ENCODE data around the gene LRRC9.
"Not testable (repeated sequence)": the region's sequence is repeated elsewhere in the genome, so short reads cannot be mapped to it uniquely, and the experiment has no call there.

The LRRC9 gene

GRCh38 chr14:59919570-59920377, at the start of gene LRRC9:
TSS of gene LRRC9 (plus strand) at chr14:59920144.
- DNase-seq, result peak; percentile 72

GRCh38 chr14:59870277-59871165, 49.4 kb upstream of the LRRC9 start, which contains the start of gene RTN1:
TSS of gene RTN1 (minus strand) at chr14:59870776. CDS start at chr14:59870630, 146 bp downstream.
- DNase-seq, result peak; percentile 68

- DNase-seq, result no peak
Observed at GRCh38 chr14:59871166-59871495, 48.8 kb upstream of the LRRC9 start.

- DNase-seq, result no peak
Observed at GRCh38 chr14:59882957-59883356, 37.0 kb upstream of the LRRC9 start.

GRCh38 chr14:59890676-59891075, 29.3 kb upstream of the LRRC9 start:
- DNase-seq, result no peak

GRCh38 chr14:59895721-59896120, 24.2 kb upstream of the LRRC9 start:
- DNase-seq, result no peak

GRCh38 chr14:59897757-59898383, 22.1 kb upstream of the LRRC9 start:
- DNase-seq, result peak; percentile 16

GRCh38 chr14:59900556-59900955, 19.4 kb upstream of the LRRC9 start:
- no peak for DNase-seq

GRCh38 chr14:59904184-59904583, 15.8 kb upstream of the LRRC9 start:
- no peak for DNase-seq

GRCh38 chr14:59905188-59905587, 14.8 kb upstream of the LRRC9 start:
- no peak for DNase-seq

GRCh38 chr14:59912443-59912842, 7.5 kb upstream of the LRRC9 start:
- DNase-seq, result no peak

GRCh38 chr14:59913187-59913586, 6.8 kb upstream of the LRRC9 start:
- no peak for DNase-seq

GRCh38 chr14:59918824-59919569, 947 bp upstream of the LRRC9 start:
- DNase-seq, result no peak

GRCh38 chr14:59920378-59920683, 387 bp downstream of the LRRC9 start:
- no peak for DNase-seq

GRCh38 chr14:59925797-59926196, 5.9 kb downstream of the LRRC9 start:
- no peak for DNase-seq

- DNase-seq, result no peak
Observed at GRCh38 chr14:59926534-59926933, 6.6 kb downstream of the LRRC9 start.

GRCh38 chr14:59931237-59931636, 11.3 kb downstream of the LRRC9 start:
- no peak for DNase-seq

GRCh38 chr14:59936145-59936544, 16.2 kb downstream of the LRRC9 start:
- no peak for DNase-seq

GRCh38 chr14:59939828-59940227, 19.9 kb downstream of the LRRC9 start:
- DNase-seq, result no peak

GRCh38 chr14:59942296-59942862, 22.4 kb downstream of the LRRC9 start:
- DNase-seq, result not testable (repeated sequence)

GRCh38 chr14:59944909-59945308, 25.0 kb downstream of the LRRC9 start:
- no peak for DNase-seq

GRCh38 chr14:59952141-59952540, 32.2 kb downstream of the LRRC9 start:
- DNase-seq, result not testable (repeated sequence)

- DNase-seq, result not testable (repeated sequence)
Observed at GRCh38 chr14:59957890-59958289, 37.9 kb downstream of the LRRC9 start.
